ENCODE measurements around the gene NDFIP1. TPM values are rescaled to one million over a fixed set of nuclear protein-coding genes. Genes with fewer than 3 reads are reported as not detected.
A peak's percentile ranks its signal among the peaks of the same experiment; 100 is the strongest.

NDFIP1 gene
- total and polyA plus RNA-seq, 2 of the 4 experiments (the other 2 are of a cell fraction), result 7.7 to 15.4 TPM

DNA sequence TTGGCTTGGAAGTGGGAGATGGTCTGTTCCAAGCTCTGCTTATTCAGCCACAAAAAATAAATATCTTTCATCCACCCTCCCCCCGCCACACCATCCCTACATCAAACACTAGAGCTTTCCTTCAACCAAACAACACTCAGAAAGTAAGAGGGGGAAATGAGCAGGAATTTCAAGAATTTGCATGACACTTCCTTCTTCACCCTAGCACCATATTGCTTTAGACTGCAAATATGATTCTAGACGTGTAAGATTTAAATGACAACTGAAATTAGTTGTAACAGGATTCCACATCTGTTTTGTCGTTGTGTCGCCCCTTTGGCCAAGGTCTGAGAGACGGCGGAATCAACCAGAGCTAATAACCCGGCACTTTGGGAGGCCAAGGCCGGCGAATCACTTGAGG, 88.5 kb downstream of the NDFIP1 start:
- no peak overlapping the region for H3K4me3 ChIP-seq (ENCODE audit: insufficient read depth, low read depth, low read length)
- H2AK9ac ChIP-seq (replicated peaks; ENCODE audit: low read depth, low read length, poor library complexity), result no peak overlapping the region
- peak overlapping the region; percentile 86 for H3K14ac ChIP-seq (replicated peaks; ENCODE audit: low read depth, low read length)
- DNase-seq (peak; percentile 16), ATAC-seq (ENCODE audit: low read depth) (peak; percentile 55; the same call in 1 of the 2 replicates)
- H2AFZ ChIP-seq (replicated peaks; ENCODE audit: low read length, poor library complexity), result peak overlapping the region; percentile 74
- peaks cover 13% of the 10 kb centered on the region for H3K9me1 ChIP-seq (ENCODE audit: insufficient read depth, low read length)
- peak overlapping the region; percentile 68 to 76; a peak in 2 of 4 replicates for H4K8ac ChIP-seq (ENCODE audit: low read depth in 2 of 2, low read length in 2 of 2)
- TF ChIP-seq FOS (IDR thresholded peaks at IDR 0.05; ENCODE audit: low read depth, low read length) (no peak), POLR2A (IDR thresholded peaks at IDR 0.05; ENCODE audit: low read depth, low read length) (no peak), NFE2L2 (IDR thresholded peaks at IDR 0.05; ENCODE audit: low read depth, low read length) (no peak), RFX5 (IDR thresholded peaks at IDR 0.05; ENCODE audit: low read depth, low read length) (no peak), SMC3 (IDR thresholded peaks at IDR 0.05; ENCODE audit: low read depth, low read length) (no peak), RCOR1 (IDR thresholded peaks at IDR 0.05; ENCODE audit: insufficient replicate concordance, low read length) (no peak), RAD21 (IDR thresholded peaks at IDR 0.05; ENCODE audit: low read length) (no peak), MXI1 (IDR thresholded peaks at IDR 0.05; ENCODE audit: borderline replicate concordance, low read depth, low read length) (no peak)
- TF ChIP-seq, protein P1, sequence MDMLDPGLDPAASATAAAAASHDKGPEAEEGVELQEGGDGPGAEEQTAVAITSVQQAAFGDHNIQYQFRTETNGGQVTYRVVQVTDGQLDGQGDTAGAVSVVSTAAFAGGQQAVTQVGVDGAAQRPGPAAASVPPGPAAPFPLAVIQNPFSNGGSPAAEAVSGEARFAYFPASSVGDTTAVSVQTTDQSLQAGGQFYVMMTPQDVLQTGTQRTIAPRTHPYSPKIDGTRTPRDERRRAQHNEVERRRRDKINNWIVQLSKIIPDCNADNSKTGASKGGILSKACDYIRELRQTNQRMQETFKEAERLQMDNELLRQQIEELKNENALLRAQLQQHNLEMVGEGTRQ (IDR thresholded peaks at IDR 0.05; ENCODE audit: low read depth, low read length), result no peak
- H3K9ac ChIP-seq (ENCODE audit: low read depth, low read length), result no peak overlapping the region
- no peak overlapping the region for H2BK5ac ChIP-seq (ENCODE audit: low read depth, low read length, poor library complexity, severe bottlenecking)
- no peak overlapping the region for H3K56ac ChIP-seq (ENCODE audit: extremely low read depth, insufficient read depth, low read length)
- no peaks in the 10 kb centered on the region for H4K20me1 ChIP-seq (ENCODE audit: insufficient read depth, low read length)
- H3K9me3 ChIP-seq (ENCODE audit: control insufficient read depth, insufficient read depth, low read length), result no peaks in the 10 kb centered on the region
- H3K27me3 ChIP-seq (ENCODE audit: control insufficient read depth, insufficient read depth, low read length), result no peaks in the 10 kb centered on the region
- H3K36me3 ChIP-seq (ENCODE audit: control insufficient read depth, insufficient read depth, low read length), result no peaks in the 10 kb centered on the region
- peak overlapping the region; percentile 84 for H2AK5ac ChIP-seq (ENCODE audit: low read depth, low read length)
- peak overlapping the region; percentile 74 for H2BK120ac ChIP-seq (ENCODE audit: low read depth, low read length)
- H3K18ac ChIP-seq (ENCODE audit: low read depth, low read length), result no peak overlapping the region
- intact Hi-C loops (cut with micrococcal nuclease) (no loop called here), dilution Hi-C loops (cut with HindIII; ENCODE audit: low sequenced_read_pairs, unreplicated experiment) (no loop called here), in situ Hi-C loops (cut with MboI; ENCODE audit: low sequenced_read_pairs) (no loop called here)
- peak overlapping the region; percentile 29; the same call in 1 of the 2 replicates for H3K23ac ChIP-seq (ENCODE audit: low read depth, low read length)
- ChIA-PET CTCF (interaction anchor here (0.9 kb wide), 1 partner anchor 12 kb away, joined by 4 read pairs; no protein-coding TSS in a partner anchor), POLR2A (ENCODE audit: unreplicated experiment) (interaction anchor here (1.0 kb wide), 1 partner anchor 126 kb away, joined by 4 read pairs; no protein-coding TSS in a partner anchor)
- H4K5ac ChIP-seq (ENCODE audit: low read depth, low read length), result no peak overlapping the region
- 43% methylated on average over 4 of the region's 9 CpGs; no CpG with 5 or more reads in 1 of the 2 experiments for WGBS, 2 experiments (ENCODE audit: extremely low coverage in 2 of 2, insufficient read length in 1 of 2)
- peak overlapping the region; percentile 42; the same call in 1 of the 3 replicates for H2BK15ac ChIP-seq (ENCODE audit: low read depth, low read length)
- no peak overlapping the region; the same call in 1 of the 2 replicates for H3K27ac ChIP-seq (ENCODE audit: insufficient read depth, low read length)
- 0 out of 4 replicates have a peak, but pooled peaks cover 0 to 1% of the 10 kb centered on the region in 2 experiments for H3K79me1 ChIP-seq (ENCODE audit: low read depth in 1 of 2, low read length in 2 of 2)
- H2BK20ac ChIP-seq (ENCODE audit: low read depth, low read length), result peak overlapping the region; percentile 60
- peak overlapping the region; percentile 17; the same call in 1 of the 2 replicates for H4K91ac ChIP-seq (ENCODE audit: insufficient read depth, low read depth, low read length)
- H3K4me1 ChIP-seq (ENCODE audit: control insufficient read depth, insufficient read depth, low read length), result peaks cover 5% of the 10 kb centered on the region
- no TSS peak for BruUV-seq (replicated peaks)
- H3K4ac ChIP-seq (ENCODE audit: low read depth, low read length), result peak overlapping the region; percentile 75
- no peak overlapping the region for H3K4me2 ChIP-seq (ENCODE audit: low read depth, low read length)
